GM18858 (cell line): ENCODE measurements around the gene FPR1.

Source experiments
- ATAC-seq: cut with Tn5 transposase; IDR thresholded peaks from one replicate; pipeline ENCODE4 v1.9.1; 2021; ENCODE audit not compliant: unreplicated experiment

The FPR1 gene

GRCh38 chr19:51708811-51709210 lies 42.9 kb downstream of the FPR1 start:
- no peak for ATAC-seq

- ATAC-seq, result no peak
Measured at GRCh38 chr19:51706885-51707284, 44.8 kb downstream of the FPR1 start.

GRCh38 chr19:51706296-51706695 lies 45.4 kb downstream of the FPR1 start:
- no peak for ATAC-seq

- ATAC-seq, result no peak
Measured at GRCh38 chr19:51704626-51705025, 47.1 kb downstream of the FPR1 start.

GRCh38 chr19:51703575-51704515 lies 47.8 kb downstream of the FPR1 start:
- ATAC-seq, result peak; percentile 69

GRCh38 chr19:51702825-51703574 lies 48.7 kb downstream of the FPR1 start:
- no peak for ATAC-seq

- ATAC-seq, result no peak
Measured at GRCh38 chr19:51702103-51702824, 49.4 kb downstream of the FPR1 start.

GRCh38 chr19:51701468-51702100 lies 50.1 kb downstream of the FPR1 start:
- no peak for ATAC-seq

- no peak for ATAC-seq
Measured at GRCh38 chr19:51699170-51699569, 52.5 kb downstream of the FPR1 start.

- ATAC-seq, result no peak
Measured at GRCh38 chr19:51698296-51698695, 53.4 kb downstream of the FPR1 start.

GRCh38 chr19:51697169-51697776 lies 54.4 kb downstream of the FPR1 start:
- no peak for ATAC-seq

- no peak for ATAC-seq
Measured at GRCh38 chr19:51696606-51697005, 55.1 kb downstream of the FPR1 start.
